Brain pericyte (primary cell): ENCODE data around the gene ZNF275.
"Not testable (repeated sequence)": the region's sequence is repeated elsewhere in the genome, so short reads cannot be mapped to it uniquely, and the experiment has no call there.

Experiments used
- DNase-seq: peaks from one replicate; pipeline ENCODE4 v3.0.0-alpha.2; 2012; ENCODE audit warnings: low read depth, low spot score

ZNF275 gene

GRCh38 chrX:153333821-153334653 is at the start of gene ZNF275:
TSS of gene ZNF275 (plus strand) at chrX:153334153. CDS start at chrX:153336680, 2,527 bp downstream.
- peak; percentile 5 for DNase-seq

GRCh38 chrX:153285678-153286077 is 48.3 kb upstream of the ZNF275 start:
- DNase-seq: not testable (repeated sequence)

GRCh38 chrX:153288807-153289206 is 45.1 kb upstream of the ZNF275 start:
- DNase-seq: not testable (repeated sequence)

GRCh38 chrX:153293485-153294071 is 40.4 kb upstream of the ZNF275 start:
- not testable (repeated sequence) for DNase-seq

- DNase-seq: no peak
Measured at GRCh38 chrX:153297376-153297775, 36.6 kb upstream of the ZNF275 start.

- no peak for DNase-seq
Measured at GRCh38 chrX:153299855-153300254, 34.1 kb upstream of the ZNF275 start.

GRCh38 chrX:153301746-153302145 is 32.2 kb upstream of the ZNF275 start:
- DNase-seq: no peak

GRCh38 chrX:153302796-153303195 is 31.2 kb upstream of the ZNF275 start:
- no peak for DNase-seq

GRCh38 chrX:153303276-153304262 is 30.4 kb upstream of the ZNF275 start:
- DNase-seq: no peak

- no peak for DNase-seq
Measured at GRCh38 chrX:153304988-153305736, 28.8 kb upstream of the ZNF275 start.

GRCh38 chrX:153305972-153306371 is 28.0 kb upstream of the ZNF275 start:
- no peak for DNase-seq

GRCh38 chrX:153306527-153307115 is 27.3 kb upstream of the ZNF275 start:
- no peak for DNase-seq

GRCh38 chrX:153307276-153308178 is 26.4 kb upstream of the ZNF275 start:
- no peak for DNase-seq

- DNase-seq: no peak
Measured at GRCh38 chrX:153310901-153311300, 23.1 kb upstream of the ZNF275 start.

- no peak for DNase-seq
Measured at GRCh38 chrX:153312041-153312440, 21.9 kb upstream of the ZNF275 start.

GRCh38 chrX:153312842-153313241 is 21.1 kb upstream of the ZNF275 start:
- DNase-seq: no peak

GRCh38 chrX:153317306-153317705 is 16.6 kb upstream of the ZNF275 start:
- DNase-seq: no peak

- DNase-seq: no peak
Measured at GRCh38 chrX:153317996-153318722, 15.8 kb upstream of the ZNF275 start.

GRCh38 chrX:153318811-153319210 is 15.1 kb upstream of the ZNF275 start:
- DNase-seq: no peak
